HG03135 (cell line): ENCODE results near the gene PODXL2.

Experiments used
- ATAC-seq: cut with Tn5 transposase; IDR thresholded peaks from one replicate; pipeline ENCODE4 v1.9.1; 2021; ENCODE audit warnings: mild to moderate bottlenecking, moderate library complexity; ENCODE audit not compliant: unreplicated experiment

Gene PODXL2

GRCh38 chr3:127720985-127721935 lies 92.3 kb downstream of the PODXL2 start:
- no peak for ATAC-seq

- no peak for ATAC-seq
Measured at GRCh38 chr3:127722091-127722784, 93.3 kb downstream of the PODXL2 start.
